Measurements from ENCODE around the gene TGOLN2. TPM values are rescaled to one million over a fixed set of nuclear protein-coding genes. Genes with fewer than 3 reads are reported as not detected.
"Not testable (repeated sequence)": the region's sequence is repeated elsewhere in the genome, so short reads cannot be mapped to it uniquely, and the experiment has no call there.

The TGOLN2 gene
- total RNA-seq, 2 experiments from 2014 or later, result 74.9 to 77.2 TPM

GRCh38 chr2:85347599-85347998 is 19.8 kb upstream of the TGOLN2 start:
- DNase-seq, result no peak
- H3K27ac Mint-ChIP-seq, result no peak overlapping the region
- H3K27me3 Mint-ChIP-seq, result no peaks in the 10 kb centered on the region
- H3K4me3 Mint-ChIP-seq, result no peak overlapping the region
- peaks cover 14% of the 10 kb centered on the region for H3K36me3 Mint-ChIP-seq
- H3K9me3 Mint-ChIP-seq, result no peaks in the 10 kb centered on the region
- H3K4me1 Mint-ChIP-seq, result peaks cover under 1% of the 10 kb centered on the region

- H3K4me3 Mint-ChIP-seq, result no peak overlapping the region
- H3K27me3 Mint-ChIP-seq, result no peaks in the 10 kb centered on the region
- no peak for DNase-seq
- peaks cover 7% of the 10 kb centered on the region for H3K36me3 Mint-ChIP-seq
- H3K27ac Mint-ChIP-seq, result no peak overlapping the region
- no peaks in the 10 kb centered on the region for H3K4me1 Mint-ChIP-seq
- no peaks in the 10 kb centered on the region for H3K9me3 Mint-ChIP-seq
These were observed 16.7 kb upstream of the TGOLN2 start for GRCh38 chr2:85344356-85344954.

DNA sequence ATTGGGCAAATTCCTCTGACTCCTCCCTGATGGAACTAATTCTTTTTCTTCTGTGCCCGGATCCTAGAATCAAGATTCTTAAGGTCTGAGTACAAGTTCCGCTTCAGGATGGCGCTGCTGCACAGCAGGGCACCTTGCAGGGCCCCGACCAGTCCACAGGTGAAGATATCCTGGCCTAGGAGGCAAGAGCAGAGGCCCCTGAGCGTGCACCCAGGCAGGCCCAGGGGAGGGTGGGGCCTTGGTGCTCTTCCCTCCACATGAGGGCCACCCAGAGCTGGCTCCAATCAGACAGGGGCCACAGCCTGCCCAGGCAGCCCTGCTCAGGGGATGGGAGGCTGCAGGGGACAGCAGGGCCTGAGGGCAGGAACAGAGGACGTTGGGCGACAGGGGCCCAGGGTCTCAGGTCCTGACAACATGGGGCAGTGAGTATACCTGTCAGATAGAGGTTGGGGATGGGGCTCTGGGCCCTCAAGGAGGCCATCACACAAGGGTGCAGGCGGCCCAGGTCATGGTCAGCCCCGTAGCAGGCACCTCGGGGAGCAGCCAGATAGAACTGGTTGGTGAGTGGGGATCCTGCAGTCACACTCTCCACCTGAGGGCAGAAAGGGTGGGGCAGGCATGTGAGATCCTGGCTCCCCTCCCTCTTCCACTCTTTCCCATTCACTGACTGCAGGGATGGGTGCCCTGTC is 15.6 kb upstream of the TGOLN2 start:
- DNase-seq, H3K27ac Mint-ChIP-seq, H3K36me3 Mint-ChIP-seq, H3K27me3 Mint-ChIP-seq, H3K9me3 Mint-ChIP-seq, H3K4me3 Mint-ChIP-seq, H3K4me1 Mint-ChIP-seq: not testable (repeated sequence)

DNA sequence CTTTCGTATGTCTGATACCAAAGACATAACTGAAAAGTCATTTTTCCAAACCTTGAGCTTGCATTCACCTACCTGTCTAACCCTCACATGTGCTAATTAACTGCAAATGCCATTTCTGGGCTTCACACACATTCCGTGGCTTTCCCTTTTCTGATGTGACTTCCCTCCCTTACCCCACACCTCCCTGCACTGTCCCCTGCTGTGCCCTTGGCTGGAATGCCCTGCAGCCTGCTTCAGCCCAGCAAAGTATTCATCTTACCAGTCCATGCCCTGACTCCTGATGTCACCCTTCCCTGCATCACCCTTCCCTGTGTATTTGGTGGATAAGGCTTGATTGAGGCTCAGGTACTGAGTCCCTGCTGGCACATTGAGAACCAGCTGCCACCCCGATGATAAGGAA is 14.4 kb upstream of the TGOLN2 start:
- Mint-ChIP-seq H3K27me3 (no peaks in the 10 kb centered on the region), H3K27ac (no peak overlapping the region), H3K4me3 (no peak overlapping the region), H3K9me3 (no peaks in the 10 kb centered on the region), H3K36me3 (peaks cover 5% of the 10 kb centered on the region), H3K4me1 (no peaks in the 10 kb centered on the region)
- no peak for DNase-seq

DNA sequence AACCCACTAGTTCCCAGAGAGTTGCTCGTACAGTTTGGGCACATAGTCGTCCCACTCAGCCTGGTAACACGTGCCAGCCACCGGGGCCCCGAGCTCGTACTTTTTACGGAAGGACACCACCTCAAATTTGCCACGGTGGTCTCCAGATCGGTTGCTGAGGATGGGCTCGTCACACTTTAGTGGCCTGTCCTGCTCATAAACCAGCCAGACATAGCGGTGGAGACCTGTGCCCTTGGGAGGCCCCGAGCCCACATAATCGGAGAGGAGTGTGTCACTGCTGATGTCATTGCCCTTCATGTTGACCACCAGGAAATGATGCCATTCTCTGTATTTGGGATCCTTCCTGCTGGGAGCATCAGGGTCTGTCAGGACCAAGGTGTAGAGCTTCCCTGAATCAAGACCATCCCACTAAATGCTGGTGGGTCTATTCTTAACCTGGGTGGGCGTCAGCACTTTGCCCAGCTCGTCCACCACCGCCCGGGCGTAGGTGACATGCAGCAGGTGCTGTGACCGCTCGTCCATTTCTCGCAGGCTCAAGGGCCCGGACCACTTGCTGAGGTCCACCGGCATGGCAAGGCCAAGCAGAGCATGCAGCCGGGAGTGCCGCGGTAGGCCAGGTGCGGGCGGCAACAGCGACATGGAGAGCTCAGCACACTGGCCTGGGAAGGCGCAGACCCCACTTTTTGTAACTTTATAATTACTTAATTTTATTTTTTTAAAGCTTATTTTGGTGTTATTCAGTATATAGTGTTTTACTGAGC is 13.7 kb upstream of the TGOLN2 start:
- no peak for DNase-seq
- Mint-ChIP-seq H3K36me3 (peaks cover 5% of the 10 kb centered on the region), H3K9me3 (no peaks in the 10 kb centered on the region), H3K4me1 (no peaks in the 10 kb centered on the region), H3K4me3 (no peak overlapping the region), H3K27ac (no peak overlapping the region), H3K27me3 (no peaks in the 10 kb centered on the region)

DNA sequence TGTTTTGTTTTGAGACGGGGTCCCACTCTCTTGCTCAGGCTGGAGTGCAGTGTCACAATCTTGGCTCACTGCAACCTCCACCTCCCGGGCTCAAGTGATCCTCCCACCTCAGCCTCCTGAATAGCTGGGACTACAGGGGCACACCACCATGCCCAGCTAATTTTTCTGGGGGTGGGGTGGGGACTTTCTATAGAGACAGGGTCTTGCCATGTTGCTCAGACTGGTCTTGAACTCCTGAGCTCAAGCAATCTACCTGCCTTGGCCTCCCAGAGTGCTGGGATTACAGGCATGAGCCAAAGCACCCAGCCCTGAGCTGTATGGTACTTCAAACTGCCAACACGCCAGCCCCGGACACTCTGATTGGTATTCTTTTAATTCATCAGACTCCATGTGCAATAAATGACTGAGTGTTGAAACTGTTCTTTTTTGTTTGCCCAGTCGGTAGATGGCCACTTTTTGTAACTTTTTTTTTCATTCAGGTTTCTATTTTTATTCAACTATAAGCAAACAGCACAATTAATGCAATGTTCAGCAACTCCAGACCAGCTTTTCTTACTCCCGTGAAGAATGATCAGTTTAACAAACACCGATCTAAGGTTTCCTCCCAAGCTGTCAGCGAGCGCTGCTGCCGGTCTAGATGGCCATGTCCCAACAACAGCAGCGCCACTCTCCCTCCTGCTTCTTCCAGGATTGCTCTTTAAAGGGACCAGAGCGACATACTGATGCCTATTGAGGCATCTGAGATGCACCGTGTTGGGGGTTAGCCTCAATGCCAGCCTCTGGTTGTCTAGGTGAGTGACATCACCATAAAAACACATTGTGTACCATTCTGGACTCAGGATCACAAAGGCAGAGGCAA is 12.5 kb upstream of the TGOLN2 start:
- H3K9me3 Mint-ChIP-seq, result no peaks in the 10 kb centered on the region
- H3K27me3 Mint-ChIP-seq, result no peaks in the 10 kb centered on the region
- no peaks in the 10 kb centered on the region for H3K4me1 Mint-ChIP-seq
- H3K36me3 Mint-ChIP-seq, result peaks cover 5% of the 10 kb centered on the region
- DNase-seq, result no peak
- no peak overlapping the region for H3K4me3 Mint-ChIP-seq
- no peak overlapping the region for H3K27ac Mint-ChIP-seq

DNA sequence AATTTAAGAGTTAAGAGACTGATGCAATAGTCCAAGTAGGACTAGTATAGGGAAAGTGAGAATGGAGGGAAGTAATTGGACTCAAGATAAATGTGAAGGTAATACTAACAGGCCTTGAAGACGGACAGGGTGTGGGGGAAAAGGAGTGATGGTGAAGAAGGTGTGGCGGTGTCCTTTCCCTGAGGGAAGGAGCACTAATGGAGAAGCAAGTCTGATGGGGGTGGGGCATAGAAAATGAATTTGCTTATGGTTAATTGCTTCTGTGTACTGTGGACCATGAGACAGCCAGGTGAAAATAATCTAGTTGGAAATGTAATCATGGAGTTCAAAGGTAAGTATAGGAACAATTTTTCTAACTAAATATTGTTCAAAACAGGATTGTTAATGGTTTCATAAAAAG is 7.1 kb upstream of the TGOLN2 start:
- Mint-ChIP-seq H3K36me3 (no peaks in the 10 kb centered on the region), H3K4me1 (no peaks in the 10 kb centered on the region), H3K27me3 (no peaks in the 10 kb centered on the region), H3K27ac (no peak overlapping the region), H3K9me3 (no peaks in the 10 kb centered on the region), H3K4me3 (no peak overlapping the region)
- no peak for DNase-seq

DNA sequence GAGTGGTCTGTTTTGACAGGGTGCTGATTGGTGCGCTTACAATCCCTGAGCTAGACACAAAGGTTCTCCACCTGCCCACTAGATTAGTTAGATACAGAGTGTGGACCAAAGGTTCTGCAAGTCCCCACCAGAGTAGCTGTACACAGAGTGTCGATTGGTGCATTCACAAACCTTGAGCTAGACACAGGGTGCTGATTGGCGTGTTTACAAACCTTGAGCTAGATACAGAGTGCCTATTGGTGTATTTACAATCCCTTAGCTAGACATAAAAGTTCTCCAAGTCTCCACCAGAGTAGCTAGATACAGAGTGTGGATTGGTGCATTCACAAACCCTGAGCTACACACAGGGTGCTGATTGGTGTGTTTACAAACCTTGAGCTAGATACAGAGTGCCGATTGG is 6.1 kb upstream of the TGOLN2 start:
- not testable (repeated sequence) for H3K9me3 Mint-ChIP-seq, DNase-seq, H3K27ac Mint-ChIP-seq, H3K27me3 Mint-ChIP-seq, H3K36me3 Mint-ChIP-seq, H3K4me1 Mint-ChIP-seq, H3K4me3 Mint-ChIP-seq

DNA sequence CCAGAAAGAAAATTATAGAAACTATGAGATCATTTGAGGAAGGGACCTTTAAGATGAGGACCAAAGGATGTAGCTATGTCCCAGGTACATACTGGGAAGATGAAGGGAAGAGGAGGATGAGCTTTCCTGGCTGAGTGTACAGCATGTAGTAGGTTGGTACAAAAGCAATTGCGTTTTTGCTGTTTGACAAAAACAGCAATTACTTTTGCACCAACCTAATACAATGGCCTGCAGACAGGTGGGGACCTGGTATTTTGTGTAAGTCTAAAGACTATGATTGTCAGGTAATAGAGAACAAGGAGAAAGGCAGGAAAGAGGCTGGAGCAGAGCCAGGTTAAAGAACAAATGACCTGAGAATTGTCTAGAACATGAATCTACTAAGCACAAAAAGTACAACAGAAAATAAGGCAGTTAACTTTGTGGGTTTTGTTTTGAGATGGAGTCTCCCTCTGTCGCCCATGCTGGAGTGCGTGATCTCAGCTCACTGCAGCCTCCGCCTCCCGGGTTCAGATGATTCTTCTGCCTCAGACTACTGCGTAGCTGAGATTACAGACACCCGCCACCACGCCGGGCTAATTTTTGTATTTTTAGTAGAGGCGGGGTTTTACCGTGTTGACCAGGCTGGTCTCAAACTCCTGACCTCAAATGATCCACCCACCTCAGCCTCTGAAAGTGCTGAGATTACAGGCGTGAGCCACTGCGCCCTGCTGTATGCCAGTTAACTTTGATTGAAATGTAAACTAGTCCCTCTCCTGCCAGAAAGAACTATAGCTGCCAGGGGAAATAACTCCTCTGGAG is 3.2 kb upstream of the TGOLN2 start:
- peaks cover 20% of the 10 kb centered on the region for H3K36me3 Mint-ChIP-seq
- no peak overlapping the region for H3K4me3 Mint-ChIP-seq
- no peak overlapping the region for H3K27ac Mint-ChIP-seq
- no peaks in the 10 kb centered on the region for H3K9me3 Mint-ChIP-seq
- no peak for DNase-seq
- H3K27me3 Mint-ChIP-seq, result no peaks in the 10 kb centered on the region
- H3K4me1 Mint-ChIP-seq, result peaks cover 8% of the 10 kb centered on the region

- Mint-ChIP-seq H3K4me1 (peaks cover 12% of the 10 kb centered on the region), H3K36me3 (peaks cover 34% of the 10 kb centered on the region), H3K4me3 (peak overlapping the region; percentile 94)
- not testable (repeated sequence) for H3K9me3 Mint-ChIP-seq, DNase-seq, H3K27me3 Mint-ChIP-seq, H3K27ac Mint-ChIP-seq
These were observed 1.9 kb upstream of the TGOLN2 start for GRCh38 chr2:85329701-85330100.

DNA sequence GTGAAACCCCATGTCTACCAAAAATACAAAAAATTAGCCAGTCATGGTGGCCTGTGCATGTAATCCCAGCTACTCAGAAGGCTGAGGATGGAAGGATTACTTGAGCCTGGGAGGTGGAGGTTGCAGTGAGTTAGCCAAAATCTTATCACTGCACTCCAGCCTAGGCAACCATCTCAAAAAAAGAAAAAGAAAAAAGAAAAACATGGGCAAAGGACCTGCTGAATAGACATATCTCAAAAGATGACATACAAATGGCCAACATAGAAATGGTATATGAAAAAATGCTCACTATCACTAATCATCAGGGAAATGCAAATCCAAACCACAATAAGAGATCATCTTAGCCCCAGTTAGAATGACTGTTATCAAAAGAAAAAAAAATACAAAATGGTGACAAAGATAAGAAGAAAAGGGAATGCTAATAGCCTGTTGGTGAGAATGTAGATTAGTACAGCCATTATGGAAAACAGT is 1.4 kb upstream of the TGOLN2 start:
- Mint-ChIP-seq H3K27ac (peak overlapping the region; percentile 18), H3K36me3 (peaks cover 37% of the 10 kb centered on the region), H3K27me3 (no peaks in the 10 kb centered on the region), H3K9me3 (no peaks in the 10 kb centered on the region), H3K4me3 (peak overlapping the region; percentile 94), H3K4me1 (peaks cover 17% of the 10 kb centered on the region)
- no peak for DNase-seq

- Mint-ChIP-seq H3K4me3 (peak overlapping the region; percentile 94), H3K27ac (peak overlapping the region; percentile 99), H3K36me3 (peaks cover 56% of the 10 kb centered on the region), H3K27me3 (no peaks in the 10 kb centered on the region), H3K9me3 (no peaks in the 10 kb centered on the region), H3K4me1 (peaks cover 35% of the 10 kb centered on the region)
- peak; percentile 56 for DNase-seq
These were observed 498 bp downstream of the TGOLN2 start for GRCh38 chr2:85327160-85327821.

DNA sequence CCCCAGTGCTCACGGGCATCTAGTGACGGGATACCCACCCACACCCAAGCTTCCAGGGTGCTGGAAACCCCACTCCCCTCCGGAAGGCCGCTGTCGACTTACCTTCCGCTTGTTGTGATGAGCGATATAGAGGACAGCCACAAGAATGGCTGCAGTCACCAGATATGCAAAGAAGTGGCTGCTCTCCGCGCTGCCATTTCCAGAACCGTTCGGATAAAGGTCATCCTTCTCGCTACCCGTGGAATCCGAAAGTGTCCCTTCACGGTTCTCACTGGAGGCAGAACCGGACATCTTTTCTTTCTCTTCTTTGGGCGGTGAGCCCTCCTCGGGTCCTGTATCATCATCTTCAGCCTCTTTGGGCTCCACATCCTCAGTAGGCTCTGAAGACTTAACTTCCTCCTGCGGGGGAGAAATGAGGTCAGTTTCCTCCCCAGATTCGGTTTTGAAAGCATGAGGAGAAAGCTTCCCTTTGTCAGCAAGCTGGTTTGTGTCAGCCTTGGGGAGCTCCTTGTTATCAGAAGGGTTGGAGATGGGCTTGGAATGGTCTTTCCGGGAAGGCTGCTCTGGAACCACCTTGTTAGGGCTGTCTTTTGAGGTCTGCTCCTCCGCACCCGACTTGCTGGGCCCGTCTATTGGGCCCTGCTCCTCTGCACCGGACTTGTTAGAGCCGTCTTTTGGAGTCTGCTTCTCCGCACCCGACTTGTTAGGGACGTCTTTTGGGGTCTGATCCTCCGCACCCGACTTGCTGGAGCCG is 1.2 kb downstream of the TGOLN2 start:
- Mint-ChIP-seq H3K9me3 (no peaks in the 10 kb centered on the region), H3K27ac (peak overlapping the region; percentile 99), H3K4me1 (peaks cover 42% of the 10 kb centered on the region), H3K36me3 (peaks cover 63% of the 10 kb centered on the region), H3K4me3 (peak overlapping the region; percentile 94), H3K27me3 (no peaks in the 10 kb centered on the region)
- DNase-seq, result peak; percentile 49
